ENCODE data around the gene DGKI.

DNA sequence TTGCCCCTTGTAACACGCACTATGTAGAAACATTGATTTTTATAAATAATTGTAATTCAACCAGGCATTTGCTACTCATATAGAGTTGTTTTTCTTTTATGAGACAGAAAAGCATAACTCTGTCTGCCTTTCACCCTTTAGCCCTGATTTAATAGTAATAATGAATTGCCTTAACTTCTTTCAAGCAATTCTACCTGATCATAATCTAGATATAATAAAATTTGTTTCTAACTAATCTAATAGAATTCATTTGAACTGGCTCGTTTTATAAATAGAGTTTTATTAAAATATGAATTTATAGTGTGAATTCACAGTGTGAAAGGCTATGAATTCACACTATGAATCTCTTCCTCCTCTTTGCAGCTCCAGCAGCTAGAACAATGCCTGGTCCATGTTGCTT is 319.1 kb downstream of the DGKI start:
- TF ChIP-seq, protein P1, sequence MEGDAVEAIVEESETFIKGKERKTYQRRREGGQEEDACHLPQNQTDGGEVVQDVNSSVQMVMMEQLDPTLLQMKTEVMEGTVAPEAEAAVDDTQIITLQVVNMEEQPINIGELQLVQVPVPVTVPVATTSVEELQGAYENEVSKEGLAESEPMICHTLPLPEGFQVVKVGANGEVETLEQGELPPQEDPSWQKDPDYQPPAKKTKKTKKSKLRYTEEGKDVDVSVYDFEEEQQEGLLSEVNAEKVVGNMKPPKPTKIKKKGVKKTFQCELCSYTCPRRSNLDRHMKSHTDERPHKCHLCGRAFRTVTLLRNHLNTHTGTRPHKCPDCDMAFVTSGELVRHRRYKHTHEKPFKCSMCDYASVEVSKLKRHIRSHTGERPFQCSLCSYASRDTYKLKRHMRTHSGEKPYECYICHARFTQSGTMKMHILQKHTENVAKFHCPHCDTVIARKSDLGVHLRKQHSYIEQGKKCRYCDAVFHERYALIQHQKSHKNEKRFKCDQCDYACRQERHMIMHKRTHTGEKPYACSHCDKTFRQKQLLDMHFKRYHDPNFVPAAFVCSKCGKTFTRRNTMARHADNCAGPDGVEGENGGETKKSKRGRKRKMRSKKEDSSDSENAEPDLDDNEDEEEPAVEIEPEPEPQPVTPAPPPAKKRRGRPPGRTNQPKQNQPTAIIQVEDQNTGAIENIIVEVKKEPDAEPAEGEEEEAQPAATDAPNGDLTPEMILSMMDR (IDR thresholded peaks at IDR 0.05): no peak
- no peak for TF ChIP-seq EZH2 (IDR thresholded peaks at IDR 0.05; ENCODE audit: borderline replicate concordance, insufficient read depth, low read depth, low read length, poor library complexity, severe bottlenecking)

All from B cell (primary cell).